PC-3 (cell line): ENCODE data around the gene ZNF433. TPM values are rescaled to one million over a fixed set of nuclear protein-coding genes. Genes with fewer than 3 reads are reported as not detected.
A peak's percentile ranks its signal among the peaks of the same experiment; 100 is the strongest.

Experiments
- ATAC-seq: fragments of 200-7000 bp; cut with Tn5 transposase; 2 replicates; pipeline ENCODE4 v1.9.1; 2020; ENCODE audit warnings: mild to moderate bottlenecking, moderate library complexity
- BruUV-seq: library from RNA; stranded (reverse); fragments of 400-500 nt; replicated peaks from 2 replicates; lab custom pipeline; 2021; lab: Mats Ljungman, UMichigan
- CTCF ChIA-PET: fragments of 300-600 bp; sonication (Branson Sonifier 250); formaldehyde crosslinking; loops from one replicate; lab custom pipeline; 2022; ENCODE audit warnings: antibody characterized with exemption; lab: Charles Lee
- POLR2A ChIA-PET: fragments of 300-600 bp; sonication (Branson Sonifier 250); formaldehyde crosslinking; loops from one replicate; lab custom pipeline; 2022; ENCODE audit warnings: antibody characterized with exemption; ENCODE audit not compliant: unreplicated experiment; lab: Charles Lee
- DNase-seq: peaks from one replicate; pipeline ENCODE4 v3.0.0-alpha.2; 2015
- H2AFZ ChIP-seq: fragments of 300-600 bp; sonication (generic); 2 replicates; pipeline ENCODE4 v1.6.0; 2016; ENCODE audit warnings: antibody characterized with exemption, low read length
- H3F3A ChIP-seq: fragments of 300-600 bp; sonication (generic); one replicate; pipeline ENCODE4 v1.6.0; 2017; ENCODE audit warnings: antibody characterized with exemption, low read length, control low read depth, mild to moderate bottlenecking; ENCODE audit not compliant: unreplicated experiment
- H3K27ac ChIP-seq: fragments of 300-600 bp; sonication (generic); 2 replicates; pipeline ENCODE4 v1.5.1; 2016; ENCODE audit warnings: mild to moderate bottlenecking, low read length
- H3K27me3 ChIP-seq: fragments of 300-600 bp; sonication (generic); 2 replicates; pipeline ENCODE4 v1.6.1; 2016; ENCODE audit warnings: low read length, mixed read lengths
- H3K36me3 ChIP-seq: fragments of 300-600 bp; sonication (generic); 2 replicates; pipeline ENCODE4 v1.6.1; 2016; ENCODE audit warnings: low read depth, mixed run types, low read length, mixed read lengths
- H3K4me1 ChIP-seq: fragments of 300-600 bp; sonication (generic); 2 replicates; pipeline ENCODE4 v1.5.1; 2016; ENCODE audit warnings: low read length; ENCODE audit not compliant: insufficient read depth
- H3K4me2 ChIP-seq: fragments of 300-600 bp; sonication (generic); 2 replicates; pipeline ENCODE4 v1.6.0; 2016; ENCODE audit warnings: low read length
- H3K4me3 ChIP-seq: fragments of 300-600 bp; sonication (generic); 2 replicates; pipeline ENCODE4 v1.5.1; 2016; ENCODE audit warnings: mild to moderate bottlenecking, low read length, mixed read lengths
- H3K79me2 ChIP-seq: fragments of 300-600 bp; sonication (generic); 2 replicates; pipeline ENCODE4 v1.6.1; 2017; ENCODE audit warnings: low read length, mixed read lengths
- H3K9ac ChIP-seq: fragments of 300-600 bp; sonication (generic); 2 replicates; pipeline ENCODE4 v1.6.0; 2016; ENCODE audit warnings: mild to moderate bottlenecking, low read length
- H3K9me2 ChIP-seq: fragments of 300-600 bp; sonication (generic); replicated peaks from 2 replicates; pipeline ENCODE4 v1.6.1; 2016; ENCODE audit warnings: mixed run types, low read length, mixed read lengths
- H3K9me3 ChIP-seq: fragments of 300-600 bp; sonication (generic); 2 replicates; pipeline ENCODE4 v1.6.1; 2016; ENCODE audit warnings: low read length, mixed read lengths
- H4K20me1 ChIP-seq: fragments of 300-600 bp; sonication (generic); 2 replicates; pipeline ENCODE4 v1.6.1; 2016; ENCODE audit warnings: low read length, mixed read lengths
- CTCF ChIP-seq: fragments of 300-600 bp; sonication (generic); conservative IDR thresholded peaks from 2 replicates; pipeline ENCODE4 v1.5.1; 2017; ENCODE audit warnings: antibody characterized with exemption, low read depth, mild to moderate bottlenecking, low read length
- EZH2 ChIP-seq: fragments of 300-600 bp; sonication (generic); IDR thresholded peaks from one replicate; pipeline ENCODE4 v1.6.1; 2017; ENCODE audit warnings: antibody characterized with exemption, mild to moderate bottlenecking, low read length; ENCODE audit not compliant: unreplicated experiment
- EZH2phosphoT487 ChIP-seq: fragments of 300-600 bp; sonication (generic); IDR thresholded peaks from 2 replicates; pipeline ENCODE4 v1.6.1; 2018; ENCODE audit warnings: mild to moderate bottlenecking, antibody characterized with exemption, low read length, borderline replicate concordance
- intact Hi-C: fragments of 100-400 bp; cut with micrococcal nuclease; formaldehyde crosslinking; loops from 2 replicates; pipeline ENCODE4 v1.9.0; 2023
- total RNA-seq: library from RNA; depleted of rRNA; stranded (reverse); fragments of >200 nt; gene quantifications from 2 replicates; pipeline ENCODE4 v1.2.3, GENCODE V29; 2014

Gene ZNF433
- total RNA-seq, 1 experiment from 2014 or later = 5.4 TPM

GRCh38 chr19:12075538-12076139 is 40.2 kb upstream of the ZNF433 start:
- no peak overlapping the region for H2AFZ ChIP-seq
- no peak overlapping the region for H3K27ac ChIP-seq
- ATAC-seq (no peak), DNase-seq (no peak)
- no peaks in the 10 kb centered on the region for H3K27me3 ChIP-seq
- intact Hi-C loops = no loop called here
- no peaks in the 10 kb centered on the region for H3K4me1 ChIP-seq
- BruUV-seq = no TSS peak
- H3K9me3 ChIP-seq = peaks cover 78% of the 10 kb centered on the region
- no peaks in the 10 kb centered on the region for H3K9me2 ChIP-seq
- H3K4me3 ChIP-seq = peak overlapping the region; percentile 18; the same call in 1 of the 2 replicates
- peaks cover 75% of the 10 kb centered on the region for H3K36me3 ChIP-seq
- no peaks in the 10 kb centered on the region for H3F3A ChIP-seq
- no peaks in the 10 kb centered on the region for H4K20me1 ChIP-seq
- ChIA-PET CTCF (no interaction called here), POLR2A (no interaction called here)
- H3K4me2 ChIP-seq = no peak overlapping the region
- no peak overlapping the region for H3K9ac ChIP-seq
- no peak for TF ChIP-seq CTCF
- H3K79me2 ChIP-seq = no peaks in the 10 kb centered on the region

GRCh38 chr19:12064590-12065538 is 29.4 kb upstream of the ZNF433 start, which contains the start of gene ZNF844:
Gene ZNF844 (plus strand): TSS chr19:12064731. CDS start chr19:12064874, 143 bp downstream.
- peak within 1 kb of the TSS; percentile 10 for H3K27ac ChIP-seq
- no peaks in the 10 kb centered on the region for H4K20me1 ChIP-seq
- ChIA-PET POLR2A (no interaction called here), CTCF (no interaction called here)
- peak within 1 kb of the TSS; percentile 72 for H3K9ac ChIP-seq
- peaks cover 16% of the 10 kb centered on the region for H3K9me3 ChIP-seq
- TSS peak; percentile 61 for BruUV-seq
- TF ChIP-seq EZH2phosphoT487 (no peak), CTCF (no peak), EZH2 (no peak)
- H3K27me3 ChIP-seq = no peaks in the 10 kb centered on the region
- ATAC-seq = peak; percentile 95
- peak within 1 kb of the TSS; percentile 90 for H3K4me3 ChIP-seq
- peak; percentile 89 for DNase-seq
- no peaks in the 10 kb centered on the region for H3K4me1 ChIP-seq
- H3K4me2 ChIP-seq = peak within 1 kb of the TSS; percentile 71
- H2AFZ ChIP-seq = peak within 1 kb of the TSS; percentile 86
- peaks cover 15% of the 10 kb centered on the region for H3K36me3 ChIP-seq
- intact Hi-C loops = no loop called here
- H3K9me2 ChIP-seq = no peaks in the 10 kb centered on the region
- H3F3A ChIP-seq = no peaks in the 10 kb centered on the region
- peaks cover 19% of the 10 kb centered on the region for H3K79me2 ChIP-seq

- Histone ChIP-seq H3K27me3 (no peaks in the 10 kb centered on the region), H3K4me2 (no peak overlapping the region), H3K9ac (no peak overlapping the region), H3K9me2 (no peaks in the 10 kb centered on the region), H3K36me3 (no peaks in the 10 kb centered on the region), H3K79me2 (no peaks in the 10 kb centered on the region), H3F3A (no peaks in the 10 kb centered on the region), H3K4me3 (no peak overlapping the region), H3K27ac (no peak overlapping the region), H4K20me1 (no peaks in the 10 kb centered on the region), H2AFZ (0 out of 2 replicates have a peak overlapping the region, but pooled peaks have one; percentile 16), H3K9me3 (no peaks in the 10 kb centered on the region), H3K4me1 (peaks cover 7% of the 10 kb centered on the region; the same call in 1 of the 2 replicates)
- ChIA-PET CTCF (no interaction called here), POLR2A (no interaction called here)
- TF ChIP-seq EZH2 (no peak), CTCF (no peak), EZH2phosphoT487 (no peak)
- DNase-seq = peak; percentile 41
- no peak for ATAC-seq
- BruUV-seq = no TSS peak
- intact Hi-C loops = no loop called here
Observed at GRCh38 chr19:12055784-12056183, 20.3 kb upstream of the ZNF433 start.
